GM18511 (cell line): Measurements from ENCODE around the gene GUK1.

Experiments used
- ATAC-seq: cut with Tn5 transposase; IDR thresholded peaks from one replicate; pipeline ENCODE4 v1.9.1; 2021; ENCODE audit warnings: mild to moderate bottlenecking, moderate library complexity; ENCODE audit not compliant: unreplicated experiment

Gene GUK1

GRCh38 chr1:228139931-228140723 lies at the start of gene GUK1:
Gene GUK1, plus strand, starts transcription at chr1:228140279. Its CDS starts 24 bp downstream, at chr1:228140303.
- peak; percentile 90 for ATAC-seq

GRCh38 chr1:228090613-228091081 lies 49.4 kb upstream of the GUK1 start:
- ATAC-seq, result peak; percentile 55

GRCh38 chr1:228091084-228091483 lies 49.0 kb upstream of the GUK1 start:
- ATAC-seq, result no peak

GRCh38 chr1:228092342-228093049 lies 47.6 kb upstream of the GUK1 start:
- no peak for ATAC-seq

GRCh38 chr1:228093050-228093906 lies 46.8 kb upstream of the GUK1 start:
- ATAC-seq, result no peak

- ATAC-seq, result no peak
Observed at GRCh38 chr1:228094432-228095016, 45.6 kb upstream of the GUK1 start.

GRCh38 chr1:228095161-228095560 lies 44.9 kb upstream of the GUK1 start:
- ATAC-seq, result no peak

- ATAC-seq, result no peak
Observed at GRCh38 chr1:228095938-228096337, 44.1 kb upstream of the GUK1 start.

GRCh38 chr1:228096416-228097332 lies 43.4 kb upstream of the GUK1 start:
- ATAC-seq, result no peak

- ATAC-seq, result no peak
Observed at GRCh38 chr1:228097333-228098081, 42.6 kb upstream of the GUK1 start.

- no peak for ATAC-seq
Observed at GRCh38 chr1:228098323-228098931, 41.7 kb upstream of the GUK1 start.

GRCh38 chr1:228099331-228099732 lies 40.7 kb upstream of the GUK1 start:
- ATAC-seq, result no peak

GRCh38 chr1:228100822-228101613 lies 39.1 kb upstream of the GUK1 start:
- no peak for ATAC-seq

GRCh38 chr1:228101614-228101993 lies 38.5 kb upstream of the GUK1 start:
- no peak for ATAC-seq

- ATAC-seq, result peak; percentile 45
Observed at GRCh38 chr1:228101994-228102790, 37.9 kb upstream of the GUK1 start.

GRCh38 chr1:228102791-228103620 lies 37.1 kb upstream of the GUK1 start, which contains the start of gene C1orf35:
Gene C1orf35, minus strand, starts transcription at chr1:228103325. Its CDS starts 98 bp downstream, at chr1:228103227.
- peak; percentile 79 for ATAC-seq
